Measurements from ENCODE around the gene SH3PXD2A.
"Not testable (repeated sequence)": the region's sequence is repeated elsewhere in the genome, so short reads cannot be mapped to it uniquely, and the experiment has no call there.

Gene SH3PXD2A

GRCh38 chr10:103677486-103678177, 177.7 kb downstream of the SH3PXD2A start:
- no peak for DNase-seq

GRCh38 chr10:103676851-103677417, 178.4 kb downstream of the SH3PXD2A start:
- DNase-seq: no peak

DNA sequence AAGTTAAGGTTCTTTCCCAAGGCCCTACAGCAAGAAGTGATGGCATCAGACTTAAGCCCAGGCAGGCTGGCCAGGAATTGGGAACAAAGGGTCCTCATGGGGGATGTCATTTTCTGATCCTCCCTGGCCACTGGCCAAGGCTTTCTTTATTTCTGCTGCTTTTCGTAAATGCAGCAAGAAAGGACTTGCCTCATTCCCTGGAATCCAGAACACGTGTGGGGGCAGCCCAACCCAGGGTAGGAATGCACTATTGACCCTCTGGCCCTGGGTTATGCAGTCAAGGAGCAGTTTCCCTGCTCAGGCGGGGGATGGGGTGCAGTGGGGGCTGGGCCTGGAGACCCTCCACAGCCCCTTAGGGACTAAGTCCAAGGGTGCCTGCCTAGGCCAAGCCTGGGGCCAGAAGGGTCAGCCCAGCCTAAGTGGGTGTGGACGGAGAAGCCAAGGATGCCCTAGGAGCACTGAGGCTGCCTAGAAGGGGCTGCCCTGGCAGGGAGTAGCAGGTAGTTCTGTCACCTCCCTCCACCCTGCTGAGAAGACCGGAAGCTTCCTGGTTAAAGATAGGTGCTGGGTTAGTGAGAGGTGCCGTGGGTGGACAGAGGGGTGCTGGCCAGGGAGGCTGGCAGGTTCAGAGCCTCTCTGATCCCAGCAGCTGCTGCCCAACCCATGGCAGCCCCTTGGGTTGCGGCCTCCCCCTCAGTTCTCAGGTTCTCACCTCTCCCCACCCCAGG, 179.2 kb downstream of the SH3PXD2A start:
- DNase-seq: no peak

DNA sequence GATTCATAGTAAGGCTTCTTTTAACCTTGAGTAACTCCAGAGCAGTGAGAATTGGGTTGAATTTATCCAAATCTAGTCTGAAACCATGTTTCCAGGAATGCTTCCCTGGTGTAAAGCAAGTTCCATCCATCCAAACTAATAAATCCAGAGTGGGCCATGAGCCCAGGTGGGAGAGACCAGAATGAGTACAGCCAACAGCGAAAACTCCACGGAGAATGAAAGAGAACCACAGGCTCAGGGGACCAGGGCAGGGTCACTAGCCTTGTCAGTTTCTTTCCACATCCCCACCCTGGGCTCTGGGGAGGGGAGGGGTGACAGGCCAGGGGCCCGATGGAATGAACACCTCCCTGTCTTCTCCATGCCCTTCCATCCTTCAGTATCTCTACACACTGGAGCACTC, 181.8 kb downstream of the SH3PXD2A start:
- no peak for DNase-seq

DNA sequence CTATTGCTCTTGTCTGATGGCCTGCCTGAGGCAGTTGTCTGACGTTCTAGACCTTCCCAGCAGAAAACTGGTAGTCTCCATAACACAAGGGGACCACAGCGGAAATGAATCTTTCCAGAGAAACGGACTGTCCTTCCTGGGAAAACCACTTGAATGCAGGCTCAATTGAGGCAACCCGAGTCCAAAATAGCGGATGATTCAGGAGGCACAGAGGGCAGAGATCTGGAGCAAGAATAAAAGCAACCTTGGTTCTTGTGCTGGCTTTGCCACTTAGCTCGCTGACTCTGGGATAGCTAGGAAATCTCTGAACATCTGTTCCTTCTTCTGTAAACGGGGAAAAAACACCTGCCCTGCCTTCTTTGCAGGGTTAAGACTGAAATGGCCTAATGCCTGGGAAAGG, 183.0 kb downstream of the SH3PXD2A start:
- no peak for DNase-seq

DNA sequence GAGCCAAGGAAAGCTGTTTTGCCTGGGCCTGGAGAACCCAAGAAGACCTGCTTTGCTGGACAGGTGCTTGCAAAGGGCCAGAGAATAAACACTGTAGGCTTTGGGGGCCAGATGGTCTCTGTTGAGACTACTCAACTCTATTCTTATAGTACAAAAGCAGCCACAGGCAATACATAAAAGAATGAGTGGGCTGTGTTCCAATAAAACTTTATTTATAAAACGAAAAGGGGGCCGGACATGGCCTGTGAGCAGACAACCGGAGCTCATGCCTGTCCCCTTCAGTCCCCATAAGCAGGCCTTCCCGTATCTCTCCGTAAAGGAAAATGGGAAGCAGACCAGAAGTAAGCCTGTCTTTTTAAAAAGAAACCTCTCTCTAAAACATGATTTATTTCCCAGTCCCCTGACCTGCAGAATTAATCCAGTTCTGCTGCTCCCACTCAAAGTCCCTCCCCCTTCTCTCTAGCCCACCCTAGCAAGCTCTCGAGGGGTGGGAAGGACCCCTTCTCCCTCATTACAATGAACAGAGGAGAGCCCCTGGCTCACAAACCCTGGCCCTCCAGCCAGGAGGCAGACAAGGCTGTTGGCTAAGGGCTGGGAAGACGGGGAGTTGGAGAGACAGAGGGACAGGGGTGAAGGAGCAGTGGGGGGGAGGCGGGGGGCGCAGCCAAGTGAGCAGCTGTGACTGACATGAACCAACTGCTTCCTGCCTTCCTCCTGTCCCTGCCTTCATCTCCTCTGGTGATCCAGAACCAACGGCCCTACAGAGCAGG, 184.1 kb downstream of the SH3PXD2A start:
- DNase-seq: no peak

- no peak for DNase-seq
These were observed 185.4 kb downstream of the SH3PXD2A start for GRCh38 chr10:103669944-103670343.

DNA sequence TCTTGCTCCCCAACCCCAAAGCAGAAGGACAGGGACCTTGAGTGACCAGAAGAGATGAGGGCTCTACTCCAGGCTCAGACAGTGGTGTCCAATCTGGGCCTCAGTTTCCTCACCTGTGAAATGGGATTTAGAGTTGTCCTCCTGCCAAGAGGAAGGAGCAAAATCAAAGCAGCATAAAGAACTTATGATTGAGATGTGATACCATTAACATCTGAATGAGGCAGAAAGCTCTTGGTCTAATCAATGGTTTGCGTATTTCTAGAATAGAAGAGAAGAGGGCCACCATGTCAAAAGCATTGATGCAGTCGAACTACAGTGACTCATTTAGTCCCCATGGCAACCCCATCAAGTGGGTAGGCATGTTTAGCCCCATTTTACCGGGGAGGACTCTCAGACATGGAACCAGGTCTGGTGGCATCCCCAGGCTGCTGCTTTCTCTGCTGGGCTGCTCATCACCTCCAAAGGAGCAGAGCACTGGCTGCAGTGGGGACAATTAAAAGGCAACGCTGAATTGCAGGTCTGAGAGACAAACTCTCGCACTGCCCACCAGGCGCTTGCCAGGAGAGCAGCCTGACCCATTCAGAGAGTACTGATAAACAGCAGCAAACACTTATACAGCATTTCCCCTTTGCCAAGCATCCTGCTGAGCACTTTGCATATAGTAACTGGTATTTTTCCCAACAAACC, 186.0 kb downstream of the SH3PXD2A start:
- no peak for DNase-seq

DNA sequence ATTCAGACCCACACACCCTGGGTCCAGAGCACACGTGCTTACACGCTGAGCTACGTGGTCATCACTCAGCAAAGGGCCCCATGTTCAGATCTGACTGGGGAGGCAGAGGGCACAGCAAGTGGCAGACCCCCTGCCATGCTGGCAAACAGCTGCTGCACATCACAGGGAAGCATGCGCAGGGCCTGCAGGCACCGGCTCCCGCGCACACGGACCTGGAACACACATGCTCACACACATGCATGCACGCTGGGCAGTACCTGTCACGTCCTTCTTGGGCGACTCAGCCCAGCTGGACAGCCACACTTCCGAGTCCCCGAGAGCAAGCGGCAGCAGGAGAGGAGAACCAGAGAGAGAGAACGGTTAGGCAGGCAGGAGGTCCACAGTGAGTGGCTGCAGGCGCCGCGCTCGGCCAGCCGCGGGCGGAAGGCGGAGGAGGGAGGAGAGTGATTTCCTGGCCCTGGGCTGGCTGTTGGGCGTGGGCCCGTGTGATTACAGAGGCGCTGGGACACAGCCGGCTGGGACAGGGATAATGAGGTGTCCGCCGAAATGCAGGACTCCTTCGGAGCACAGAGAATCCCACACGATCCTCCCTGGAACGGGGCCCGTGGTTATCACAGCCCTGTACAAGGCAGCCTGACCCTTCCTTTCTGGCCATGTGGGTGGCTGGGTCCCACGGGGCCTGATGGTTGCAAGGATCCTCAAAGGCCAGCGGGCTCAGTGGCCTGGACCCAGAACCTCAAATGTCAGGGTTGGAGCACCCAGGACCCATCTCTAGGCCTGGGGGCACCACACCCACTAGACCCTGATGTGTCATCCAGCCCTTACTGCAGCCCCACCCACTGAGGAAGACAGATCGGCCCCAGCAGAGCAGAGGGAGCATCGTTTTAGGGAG, 186.8 kb downstream of the SH3PXD2A start:
- DNase-seq: no peak

DNA sequence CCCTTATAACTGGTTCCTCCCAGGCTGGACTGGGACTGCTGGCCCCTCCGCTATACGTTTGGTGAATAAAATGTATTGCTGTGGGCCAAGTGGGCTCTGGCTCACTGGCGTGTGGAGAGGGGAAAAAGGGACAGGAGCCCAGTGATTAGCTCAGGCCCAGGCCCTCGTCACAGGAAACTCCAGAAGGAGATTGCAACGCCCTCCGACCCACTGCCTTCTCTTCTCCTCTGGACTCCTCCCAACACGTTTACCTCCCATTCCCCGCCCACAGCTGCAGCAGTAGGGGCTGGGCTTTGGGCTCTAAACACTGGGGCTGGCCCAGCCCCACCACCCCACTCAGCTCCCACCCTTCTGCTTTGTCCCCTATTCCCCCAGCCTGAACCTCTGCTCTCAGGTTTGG, 188.0 kb downstream of the SH3PXD2A start:
- no peak for DNase-seq

- DNase-seq: no peak
These were observed 188.6 kb downstream of the SH3PXD2A start for GRCh38 chr10:103666762-103667150.

DNA sequence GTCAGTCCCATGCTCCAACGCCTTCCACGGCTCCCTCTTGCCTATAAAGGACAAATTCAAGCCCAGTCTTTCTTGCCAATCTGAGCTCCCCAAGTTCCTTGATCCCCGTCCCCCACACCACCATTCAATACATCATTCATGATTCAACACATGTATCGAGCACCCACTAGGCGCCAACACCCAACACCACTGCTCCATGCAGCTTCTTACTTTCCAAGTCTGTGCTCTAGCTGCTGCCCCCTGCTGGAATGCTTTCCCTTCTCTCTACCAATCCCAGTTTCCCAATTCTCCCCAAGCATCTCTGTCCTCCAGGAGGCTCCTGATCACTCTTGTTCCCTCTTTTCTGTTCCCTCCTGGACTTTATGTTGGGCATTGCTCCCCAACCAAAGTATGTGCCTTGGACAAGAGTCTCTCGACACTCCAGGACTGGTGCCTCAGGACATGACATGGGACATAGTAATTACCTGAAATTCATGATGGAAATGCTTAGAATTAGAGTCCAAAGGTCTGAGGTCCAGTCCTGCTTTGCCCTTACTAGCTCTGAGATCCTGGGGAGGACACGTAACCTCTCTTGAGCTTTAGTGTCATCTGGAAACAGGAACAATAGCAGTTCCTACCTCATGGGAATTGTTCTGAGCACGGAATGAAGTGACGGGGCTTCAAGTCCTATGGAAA, 189.2 kb downstream of the SH3PXD2A start:
- DNase-seq: no peak

- no peak for DNase-seq
These were observed 190.1 kb downstream of the SH3PXD2A start for GRCh38 chr10:103665162-103665889.

GRCh38 chr10:103663802-103664201, 191.6 kb downstream of the SH3PXD2A start:
- peak; percentile 6 to 74 for DNase-seq

DNA sequence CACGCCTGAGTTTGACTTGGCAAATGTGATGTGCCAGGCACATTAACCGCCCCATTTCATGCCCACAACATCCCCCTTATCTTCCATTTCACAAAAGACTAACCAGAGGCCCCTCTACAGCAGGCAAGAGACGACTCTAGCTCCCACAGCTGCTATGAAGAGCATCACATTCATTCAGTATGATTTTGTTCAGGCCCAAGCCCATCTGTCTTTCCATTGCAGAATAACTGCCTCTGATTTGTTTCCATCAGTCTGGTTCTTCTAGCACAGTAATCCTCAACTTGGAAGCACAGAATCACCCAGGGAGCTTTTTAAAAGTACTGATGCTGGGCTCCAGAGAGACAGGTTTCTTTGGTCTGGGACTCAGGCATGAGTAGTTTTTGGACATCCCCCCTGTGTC, 192.1 kb downstream of the SH3PXD2A start:
- peak in 1 of 2 experiments; percentile 32 for DNase-seq

DNA sequence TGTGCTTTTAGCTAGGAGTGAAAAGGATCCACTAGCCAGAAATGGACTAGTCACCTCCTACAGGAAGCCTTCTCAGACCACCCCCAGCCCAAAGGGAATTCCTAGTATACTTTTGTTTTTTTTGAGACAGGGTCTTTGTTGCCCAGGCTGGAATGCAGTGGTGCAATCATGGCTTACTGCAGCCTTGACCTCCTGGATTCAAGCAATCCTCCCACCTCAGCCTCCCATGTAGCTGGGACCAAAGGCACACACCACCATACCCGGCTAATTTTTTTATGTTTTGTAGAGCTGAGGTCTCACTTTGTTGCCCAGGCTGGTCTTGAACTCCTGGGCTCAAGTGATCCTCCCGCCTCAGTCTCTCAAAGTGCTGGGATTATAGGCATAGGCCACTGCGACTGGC, 192.7 kb downstream of the SH3PXD2A start:
- not testable (repeated sequence) for DNase-seq

DNA sequence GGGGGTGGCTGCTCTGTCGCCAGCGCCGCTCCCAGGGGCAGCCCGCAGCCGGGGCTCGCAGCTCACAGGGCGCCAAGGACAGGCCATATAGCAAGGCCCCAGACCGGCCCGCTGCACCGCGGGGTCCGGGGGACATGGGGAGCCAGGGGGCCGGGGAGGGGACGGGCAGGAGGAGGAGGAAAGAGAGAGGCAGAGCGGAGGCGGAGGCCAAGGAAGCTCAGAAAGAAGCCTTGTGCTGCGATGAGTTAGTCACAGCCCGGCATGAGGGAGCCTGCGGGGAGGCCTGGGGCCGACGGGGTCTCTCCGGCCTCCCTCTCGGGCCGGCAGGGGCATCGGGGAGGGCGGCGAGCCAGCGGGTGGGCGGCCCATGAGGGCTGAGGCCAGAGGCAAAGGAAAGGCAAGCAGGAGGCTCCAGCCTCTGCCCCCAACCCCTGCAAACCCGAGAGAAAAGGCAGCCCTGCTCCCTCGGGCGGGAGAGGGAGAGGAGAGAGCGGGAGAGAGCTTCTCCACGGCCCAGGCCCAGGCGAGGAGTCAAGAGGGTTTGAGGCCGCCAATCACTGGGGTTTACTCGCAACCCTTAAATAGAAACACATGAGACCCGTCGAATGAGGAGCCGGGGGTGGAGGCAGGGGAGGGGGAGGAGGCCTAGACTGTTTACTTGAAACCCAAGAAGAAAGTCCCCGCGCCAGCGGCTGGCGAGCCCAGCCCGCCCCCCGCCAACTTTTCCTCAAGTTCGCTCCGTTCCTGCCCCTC, 194.0 kb downstream of the SH3PXD2A start:
- DNase-seq: peak; percentile 57 to 83

DNA sequence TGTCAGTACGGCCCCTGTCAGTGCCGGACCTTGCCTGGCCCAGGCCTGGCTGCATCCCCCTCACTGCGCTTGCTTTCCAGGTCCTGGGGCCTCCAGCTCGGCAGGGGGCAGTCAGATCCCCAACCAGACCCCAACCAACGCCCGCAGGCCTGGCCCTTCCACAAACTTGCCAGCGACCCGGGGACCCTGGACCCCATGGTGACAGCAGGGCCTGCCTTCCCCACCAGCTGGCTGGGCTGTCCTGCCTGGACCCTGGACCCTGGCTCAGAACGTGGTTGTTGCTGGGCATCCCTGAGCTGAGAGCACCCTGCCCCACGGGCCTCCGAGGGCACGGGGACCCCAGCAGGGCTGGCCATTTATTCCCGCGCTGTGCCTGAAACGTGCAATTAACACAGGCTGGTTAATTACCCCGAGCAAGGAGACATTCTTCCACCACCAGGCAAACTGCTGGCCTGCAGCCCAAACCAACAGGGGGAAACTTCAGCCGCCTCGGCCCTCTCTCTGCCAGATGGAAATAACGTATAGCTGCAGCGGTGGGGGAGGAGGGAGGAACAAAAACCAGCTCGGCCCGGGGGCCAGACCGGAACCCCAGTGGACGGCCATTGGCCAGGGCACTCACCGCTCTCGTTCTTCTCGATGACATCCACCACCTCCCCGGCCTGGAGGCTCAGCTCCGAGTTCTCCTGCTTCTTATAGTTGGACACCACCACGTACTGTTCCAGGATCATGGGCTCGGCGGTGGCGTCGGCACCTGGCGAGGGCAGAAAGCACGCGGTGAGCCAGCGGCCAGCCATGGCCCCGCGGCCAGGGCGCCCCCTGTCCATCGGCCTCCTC, 194.8 kb downstream of the SH3PXD2A start:
- DNase-seq: peak in 1 of 2 experiments; percentile 59
